ENCODE data around the gene ARHGAP26.

DNA sequence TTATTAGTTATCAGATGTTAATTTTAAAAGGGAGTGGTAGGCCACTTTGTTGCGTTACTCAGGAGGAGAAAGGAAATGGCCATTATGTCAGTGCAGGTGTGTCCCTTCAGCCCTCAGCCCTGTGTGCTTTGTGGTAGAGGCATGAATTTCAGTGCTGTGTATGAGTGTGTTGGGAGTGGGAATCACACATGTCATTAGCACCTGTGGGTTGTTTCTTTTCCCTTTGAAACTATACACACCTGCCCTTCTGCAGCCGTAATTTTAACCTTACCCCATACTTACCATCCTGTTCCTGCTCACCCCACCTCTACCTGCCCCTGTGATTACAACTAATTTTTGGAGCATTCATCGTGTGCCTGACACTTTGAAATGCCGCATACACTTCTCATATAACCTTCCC lies 156.4 kb downstream of the ARHGAP26 start:
- TF ChIP-seq, protein P1, sequence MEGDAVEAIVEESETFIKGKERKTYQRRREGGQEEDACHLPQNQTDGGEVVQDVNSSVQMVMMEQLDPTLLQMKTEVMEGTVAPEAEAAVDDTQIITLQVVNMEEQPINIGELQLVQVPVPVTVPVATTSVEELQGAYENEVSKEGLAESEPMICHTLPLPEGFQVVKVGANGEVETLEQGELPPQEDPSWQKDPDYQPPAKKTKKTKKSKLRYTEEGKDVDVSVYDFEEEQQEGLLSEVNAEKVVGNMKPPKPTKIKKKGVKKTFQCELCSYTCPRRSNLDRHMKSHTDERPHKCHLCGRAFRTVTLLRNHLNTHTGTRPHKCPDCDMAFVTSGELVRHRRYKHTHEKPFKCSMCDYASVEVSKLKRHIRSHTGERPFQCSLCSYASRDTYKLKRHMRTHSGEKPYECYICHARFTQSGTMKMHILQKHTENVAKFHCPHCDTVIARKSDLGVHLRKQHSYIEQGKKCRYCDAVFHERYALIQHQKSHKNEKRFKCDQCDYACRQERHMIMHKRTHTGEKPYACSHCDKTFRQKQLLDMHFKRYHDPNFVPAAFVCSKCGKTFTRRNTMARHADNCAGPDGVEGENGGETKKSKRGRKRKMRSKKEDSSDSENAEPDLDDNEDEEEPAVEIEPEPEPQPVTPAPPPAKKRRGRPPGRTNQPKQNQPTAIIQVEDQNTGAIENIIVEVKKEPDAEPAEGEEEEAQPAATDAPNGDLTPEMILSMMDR (IDR thresholded peaks at IDR 0.05) = no peak
- TF ChIP-seq POLR2A (IDR thresholded peaks at IDR 0.05) (no peak), EP300 (IDR thresholded peaks at IDR 0.05; ENCODE audit: low read depth) (no peak)
